Keratinocyte (primary cell): Measurements from ENCODE around the gene TDRD9.

ENCODE experiments used
- CTCF ChIP-seq, 3 experiments: IDR thresholded peaks in 1 of 3; conservative IDR thresholded peaks in 1 of 3; optimal IDR thresholded peaks in 1 of 3; 2 replicates in 2 of 3; 3 replicates in 1 of 3; pipeline versions ENCODE3 to v1.5.1; 2011; ENCODE audit warnings: low read length in 3 of 3, mild to moderate bottlenecking in 3 of 3, moderate library complexity in 2 of 3, control low read depth in 1 of 3, inconsistent platforms in 1 of 3; ENCODE audit not compliant: insufficient read depth in 2 of 3; ENCODE audit errors: extremely low read depth in 1 of 3
- EZH2 ChIP-seq: IDR thresholded peaks from one replicate; pipeline ENCODE4 v1.6.1; 2012; ENCODE audit warnings: inconsistent platforms, mild to moderate bottlenecking, low read length, moderate library complexity

- no peak for TF ChIP-seq CTCF (optimal IDR thresholded peaks at IDR 0.05 in 1 of 3, IDR thresholded peaks at IDR 0.05 in 1 of 3, conservative IDR thresholded peaks at IDR 0.05 in 1 of 3; ENCODE audit: extremely low read depth in 1 of 3, insufficient read depth in 2 of 3, low read length in 3 of 3)
- TF ChIP-seq EZH2 = no peak
These were observed 144.3 kb downstream of the TDRD9 start for GRCh38 chr14:104072586-104072985.
